ENCODE data around the gene NFIA.

The NFIA gene

GRCh38 chr1:61474269-61474817 lies 392.0 kb downstream of the NFIA start:
- DNase-seq, result no peak

GRCh38 chr1:61474963-61475362 lies 392.6 kb downstream of the NFIA start:
- DNase-seq, result no peak

- no peak for DNase-seq
Measured at GRCh38 chr1:61477301-61477700, 394.9 kb downstream of the NFIA start.

GRCh38 chr1:61480273-61480935 lies 398.0 kb downstream of the NFIA start:
- no peak for DNase-seq

- peak; percentile 10 for DNase-seq
Measured at GRCh38 chr1:61481315-61481715, 399.0 kb downstream of the NFIA start.

- peak; percentile 18 for DNase-seq
Measured at GRCh38 chr1:61482170-61482734, 399.9 kb downstream of the NFIA start.

- DNase-seq, result no peak
Measured at GRCh38 chr1:61486783-61487536, 404.6 kb downstream of the NFIA start.

- no peak for DNase-seq
Measured at GRCh38 chr1:61487801-61488200, 405.4 kb downstream of the NFIA start.

GRCh38 chr1:61490924-61491323 lies 408.6 kb downstream of the NFIA start:
- peak; percentile 33 for DNase-seq

- no peak for DNase-seq
Measured at GRCh38 chr1:61491497-61491896, 409.1 kb downstream of the NFIA start.

GRCh38 chr1:61494000-61494399 lies 411.6 kb downstream of the NFIA start:
- no peak for DNase-seq

GRCh38 chr1:61496501-61496900 lies 414.1 kb downstream of the NFIA start:
- DNase-seq, result no peak

GRCh38 chr1:61497013-61497412 lies 414.7 kb downstream of the NFIA start:
- DNase-seq, result no peak

- DNase-seq, result no peak
Measured at GRCh38 chr1:61498342-61498741, 416.0 kb downstream of the NFIA start.

GRCh38 chr1:61501971-61502916 lies 419.9 kb downstream of the NFIA start:
- peak; percentile 48 for DNase-seq

GRCh38 chr1:61504305-61504704 lies 421.9 kb downstream of the NFIA start:
- no peak for DNase-seq

GRCh38 chr1:61504852-61505390 lies 422.6 kb downstream of the NFIA start:
- no peak for DNase-seq

- DNase-seq, result no peak
Measured at GRCh38 chr1:61506236-61506635, 423.9 kb downstream of the NFIA start.

- no peak for DNase-seq
Measured at GRCh38 chr1:61506944-61507500, 424.7 kb downstream of the NFIA start.

All from inflammatory macrophage treated with lipopolysaccharide for 4 hours (primary cell).